Amniotic stem cell (primary cell): Measurements from ENCODE around the gene TBC1D22A.
"Not testable (repeated sequence)": the region's sequence is repeated elsewhere in the genome, so short reads cannot be mapped to it uniquely, and the experiment has no call there.

Experiments used
- DNase-seq: peaks from one replicate; lab custom pipeline; 2025; lab: John Stamatoyannopoulos, UW

TBC1D22A gene

GRCh38 chr22:47105085-47105484 lies 342.6 kb downstream of the TBC1D22A start:
- DNase-seq = no peak

GRCh38 chr22:47106806-47107205 lies 344.4 kb downstream of the TBC1D22A start:
- no peak for DNase-seq

- DNase-seq = peak; percentile 46
Measured at GRCh38 chr22:47107431-47107830, 345.0 kb downstream of the TBC1D22A start.

- DNase-seq = no peak
Measured at GRCh38 chr22:47110817-47111443, 348.5 kb downstream of the TBC1D22A start.

- DNase-seq = no peak
Measured at GRCh38 chr22:47111626-47112581, 349.5 kb downstream of the TBC1D22A start.

- no peak for DNase-seq
Measured at GRCh38 chr22:47112582-47112965, 350.1 kb downstream of the TBC1D22A start.

GRCh38 chr22:47112994-47113852 lies 350.8 kb downstream of the TBC1D22A start:
- no peak for DNase-seq

- no peak for DNase-seq
Measured at GRCh38 chr22:47113853-47114415, 351.5 kb downstream of the TBC1D22A start.

GRCh38 chr22:47114813-47115517 lies 352.5 kb downstream of the TBC1D22A start:
- no peak for DNase-seq

GRCh38 chr22:47115518-47115890 lies 353.1 kb downstream of the TBC1D22A start:
- DNase-seq = no peak

GRCh38 chr22:47115921-47116320 lies 353.5 kb downstream of the TBC1D22A start:
- no peak for DNase-seq

GRCh38 chr22:47116426-47117341 lies 354.2 kb downstream of the TBC1D22A start:
- no peak for DNase-seq

- DNase-seq = not testable (repeated sequence)
Measured at GRCh38 chr22:47117442-47117841, 355.0 kb downstream of the TBC1D22A start.

- DNase-seq = no peak
Measured at GRCh38 chr22:47119181-47119580, 356.7 kb downstream of the TBC1D22A start.

GRCh38 chr22:47120399-47120798 lies 357.9 kb downstream of the TBC1D22A start:
- DNase-seq = no peak

GRCh38 chr22:47121791-47122190 lies 359.3 kb downstream of the TBC1D22A start:
- DNase-seq = no peak

GRCh38 chr22:47122441-47123000 lies 360.1 kb downstream of the TBC1D22A start:
- no peak for DNase-seq

GRCh38 chr22:47123006-47123826 lies 360.8 kb downstream of the TBC1D22A start:
- DNase-seq = no peak

GRCh38 chr22:47123827-47124442 lies 361.5 kb downstream of the TBC1D22A start:
- DNase-seq = no peak
